Transverse colon (tissue), 4 donors: ENCODE data around the gene KRT33B.

Experiments used
- EP300 ChIP-seq: sonication (generic); formaldehyde crosslinking; IDR thresholded peaks from one replicate; pipeline ENCODE4 v1.6.1; 2017; ENCODE audit warnings: antibody characterized with exemption, low read depth
- POLR2A ChIP-seq: fragments of 450-650 bp; IDR thresholded peaks from one replicate; pipeline ENCODE4 v1.6.1; 2016; ENCODE audit warnings: antibody characterized with exemption, mild to moderate bottlenecking, moderate library complexity
- POLR2AphosphoS5 ChIP-seq, 3 donors: sonication (generic); formaldehyde crosslinking; IDR thresholded peaks; one replicate each; pipeline ENCODE4 v1.6.1; 2016; ENCODE audit warnings: antibody characterized with exemption in 3 of 3
- TF ChIP-seq, protein P1 (sequence below), 5 experiments: fragments of 200-600 bp in 3 of 5; fragments of 450-650 bp in 2 of 5; sonication (generic) in 3 of 5; IDR thresholded peaks; 1 replicate in 2 of 5; 2 replicates in 3 of 5; pipeline ENCODE4 v1.5.1; 2016 to 2017; ENCODE audit warnings: antibody characterized with exemption in 5 of 5, inconsistent platforms in 3 of 5, mild to moderate bottlenecking in 2 of 5, moderate library complexity in 1 of 5

DNA sequence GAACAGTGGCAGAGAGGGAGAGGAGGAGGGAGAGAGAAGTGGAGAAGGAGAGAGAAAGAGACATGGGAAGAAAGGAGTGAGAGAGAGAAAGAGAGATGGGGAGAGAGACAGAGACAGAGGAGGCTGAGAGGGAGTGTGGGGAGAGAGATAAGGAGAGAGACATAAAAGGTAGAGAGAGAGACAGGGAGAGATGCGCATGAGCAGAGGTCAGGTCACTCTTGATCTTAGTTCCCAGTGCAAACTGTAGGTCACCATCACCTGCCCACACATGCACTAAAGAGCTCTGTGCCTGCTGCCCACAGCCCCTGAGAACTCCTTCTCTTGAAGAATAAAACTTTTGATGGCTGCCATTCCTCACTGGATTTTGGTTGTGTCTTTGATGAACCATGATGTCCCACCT lies 33.9 kb downstream of the KRT33B start:
- TF ChIP-seq, protein P1, sequence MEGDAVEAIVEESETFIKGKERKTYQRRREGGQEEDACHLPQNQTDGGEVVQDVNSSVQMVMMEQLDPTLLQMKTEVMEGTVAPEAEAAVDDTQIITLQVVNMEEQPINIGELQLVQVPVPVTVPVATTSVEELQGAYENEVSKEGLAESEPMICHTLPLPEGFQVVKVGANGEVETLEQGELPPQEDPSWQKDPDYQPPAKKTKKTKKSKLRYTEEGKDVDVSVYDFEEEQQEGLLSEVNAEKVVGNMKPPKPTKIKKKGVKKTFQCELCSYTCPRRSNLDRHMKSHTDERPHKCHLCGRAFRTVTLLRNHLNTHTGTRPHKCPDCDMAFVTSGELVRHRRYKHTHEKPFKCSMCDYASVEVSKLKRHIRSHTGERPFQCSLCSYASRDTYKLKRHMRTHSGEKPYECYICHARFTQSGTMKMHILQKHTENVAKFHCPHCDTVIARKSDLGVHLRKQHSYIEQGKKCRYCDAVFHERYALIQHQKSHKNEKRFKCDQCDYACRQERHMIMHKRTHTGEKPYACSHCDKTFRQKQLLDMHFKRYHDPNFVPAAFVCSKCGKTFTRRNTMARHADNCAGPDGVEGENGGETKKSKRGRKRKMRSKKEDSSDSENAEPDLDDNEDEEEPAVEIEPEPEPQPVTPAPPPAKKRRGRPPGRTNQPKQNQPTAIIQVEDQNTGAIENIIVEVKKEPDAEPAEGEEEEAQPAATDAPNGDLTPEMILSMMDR (IDR thresholded peaks at IDR 0.05), result no peak
- TF ChIP-seq POLR2A (no peak), POLR2AphosphoS5 (IDR thresholded peaks at IDR 0.05) (no peak), EP300 (no peak)
